WTC11 (cell line): ENCODE measurements around the gene TMED4.
A peak's percentile ranks its signal among the peaks of the same experiment; 100 is the strongest.

Source experiments
- CBFB ChIP-seq: sonication (generic); formaldehyde crosslinking; IDR thresholded peaks from 2 replicates; pipeline ENCODE4 v1.8.1; 2022; ENCODE audit warnings: mild to moderate bottlenecking, low read depth, missing genetic modification reagents
- ESRRA ChIP-seq: sonication (generic); formaldehyde crosslinking; IDR thresholded peaks from 2 replicates; pipeline ENCODE4 v1.8.1; 2022; ENCODE audit warnings: mild to moderate bottlenecking, missing genetic modification reagents, borderline replicate concordance
- JUN ChIP-seq: sonication (generic); formaldehyde crosslinking; IDR thresholded peaks from 2 replicates; pipeline ENCODE4 v1.8.0; 2023; ENCODE audit warnings: mild to moderate bottlenecking, missing genetic modification reagents
- ZNF671 ChIP-seq: fragments of 250-450 bp; sonication (Bioruptor Pico); IDR thresholded peaks from 2 replicates; pipeline ENCODE4 v1.8.0; 2021; ENCODE audit warnings: mild to moderate bottlenecking

DNA sequence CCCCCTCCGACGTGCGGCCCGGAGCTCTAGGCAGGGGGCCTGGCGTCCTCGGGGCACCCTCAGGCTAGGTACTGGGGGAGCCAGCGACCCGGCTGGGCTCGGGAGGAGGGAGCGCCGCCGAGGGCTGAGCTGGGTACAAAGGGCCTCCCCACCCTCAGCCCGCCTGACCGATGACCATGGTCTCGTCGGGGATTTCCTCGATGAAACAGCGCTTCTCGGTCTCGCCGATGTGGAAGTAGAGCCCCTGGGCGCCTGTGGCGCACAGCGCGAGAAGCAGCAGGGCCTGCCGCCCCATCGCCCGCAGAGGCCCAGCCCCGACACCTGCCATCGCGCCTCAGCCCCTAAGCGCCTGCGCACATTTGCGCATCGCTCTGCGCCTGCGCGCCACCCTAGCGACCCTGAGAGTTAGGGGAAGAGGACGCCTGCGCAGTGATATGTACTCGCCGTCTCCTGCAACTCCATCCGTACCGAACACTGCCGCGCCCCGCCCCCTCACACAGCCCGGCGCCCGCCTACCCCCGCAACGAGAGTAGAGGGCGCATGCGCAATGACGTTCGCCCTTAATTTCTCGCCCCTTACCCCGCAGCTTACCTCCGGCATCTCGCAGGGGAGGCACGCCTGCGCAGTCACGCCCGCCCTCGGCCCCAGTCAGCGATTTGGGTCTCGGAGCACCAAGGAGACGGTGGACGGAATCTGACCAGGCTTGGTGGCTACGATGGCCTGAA is at the start of gene TMED4:
- TF ChIP-seq CBFB (CRISPR knock-in tag) (0 out of 2 replicates have a peak, but pooled peaks have one; percentile 80), ESRRA (CRISPR knock-in tag) (no peak), JUN (CRISPR knock-in tag) (0 out of 2 replicates have a peak, but pooled peaks have one; percentile 70), ZNF671 (CRISPR knock-in tag) (no peak)
